KOPT-K1 (cell line): Measurements from ENCODE around the gene PCYOX1L.

Source experiments
- H3K27ac ChIP-seq: fragments of 200-600 bp; sonication (generic); 2 replicates; pipeline ENCODE4 v1.5.1; 2016; ENCODE audit warnings: antibody characterized with exemption, mild to moderate bottlenecking, low read depth, low read length; ENCODE audit not compliant: poor library complexity, severe bottlenecking
- H3K36me3 ChIP-seq: fragments of 200-600 bp; sonication (generic); 2 replicates; pipeline ENCODE4 v1.5.1; 2017; ENCODE audit warnings: antibody characterized with exemption, mild to moderate bottlenecking, low read length, moderate library complexity; ENCODE audit not compliant: insufficient read depth
- H3K9me3 ChIP-seq: fragments of 200-600 bp; sonication (generic); 2 replicates; pipeline ENCODE4 v1.5.1; 2017; ENCODE audit warnings: antibody characterized with exemption, low read length, mild to moderate bottlenecking; ENCODE audit not compliant: insufficient read depth, poor library complexity, severe bottlenecking

Gene PCYOX1L, protein sequence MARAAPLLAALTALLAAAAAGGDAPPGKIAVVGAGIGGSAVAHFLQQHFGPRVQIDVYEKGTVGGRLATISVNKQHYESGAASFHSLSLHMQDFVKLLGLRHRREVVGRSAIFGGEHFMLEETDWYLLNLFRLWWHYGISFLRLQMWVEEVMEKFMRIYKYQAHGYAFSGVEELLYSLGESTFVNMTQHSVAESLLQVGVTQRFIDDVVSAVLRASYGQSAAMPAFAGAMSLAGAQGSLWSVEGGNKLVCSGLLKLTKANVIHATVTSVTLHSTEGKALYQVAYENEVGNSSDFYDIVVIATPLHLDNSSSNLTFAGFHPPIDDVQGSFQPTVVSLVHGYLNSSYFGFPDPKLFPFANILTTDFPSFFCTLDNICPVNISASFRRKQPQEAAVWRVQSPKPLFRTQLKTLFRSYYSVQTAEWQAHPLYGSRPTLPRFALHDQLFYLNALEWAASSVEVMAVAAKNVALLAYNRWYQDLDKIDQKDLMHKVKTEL

DNA sequence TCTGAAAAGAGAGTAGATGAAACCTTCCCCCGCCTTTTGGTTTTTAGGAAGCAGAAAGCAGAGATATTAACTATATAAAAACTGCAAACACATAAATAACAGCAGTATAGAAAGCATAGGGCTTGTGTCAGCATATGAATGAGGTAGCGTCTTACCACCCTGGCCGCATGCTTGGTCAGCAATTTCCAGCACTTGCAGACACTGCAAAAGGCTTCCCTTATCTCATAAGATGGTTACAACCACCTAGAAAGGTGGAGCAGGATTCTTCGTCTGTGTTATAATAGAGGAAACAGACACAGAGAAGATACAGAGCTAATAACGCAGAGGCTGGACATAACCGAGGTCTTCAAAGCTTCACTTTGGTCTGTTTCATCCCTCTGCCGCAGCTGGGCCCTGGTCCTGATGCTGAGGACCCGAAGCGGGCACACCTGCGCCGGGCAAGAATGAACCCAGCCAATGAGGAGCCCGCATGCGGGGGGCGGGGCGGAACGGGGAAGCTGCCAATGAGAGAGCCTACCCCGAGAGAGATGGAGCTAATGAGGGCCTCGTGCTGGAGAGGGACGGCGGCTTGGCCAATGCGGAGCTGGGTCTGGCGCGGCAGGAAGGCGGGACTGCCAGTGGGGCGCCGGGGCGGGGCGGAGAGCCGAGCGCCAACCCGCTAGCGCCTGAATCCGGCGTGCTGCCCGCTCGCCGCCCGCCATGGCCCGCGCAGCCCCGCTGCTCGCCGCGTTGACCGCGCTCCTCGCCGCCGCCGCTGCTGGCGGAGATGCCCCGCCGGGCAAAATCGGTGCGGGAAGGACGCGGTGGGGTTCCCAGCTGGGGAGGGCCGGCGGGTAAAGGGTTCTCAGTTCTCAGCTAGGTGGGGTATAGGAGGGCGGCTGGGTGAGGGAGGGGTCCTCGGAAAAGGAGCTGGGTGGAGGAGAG is at the start of gene PCYOX1L:
TSS of gene PCYOX1L (plus strand) at position 677 of the 924 bp plus-strand sequence. CDS start at position 700, 23 bp downstream.
- peaks cover 32% of the 10 kb centered on the region for H3K36me3 ChIP-seq
- H3K9me3 ChIP-seq: no peaks in the 10 kb centered on the region
- H3K27ac ChIP-seq: peak within 1 kb of the TSS; percentile 60

- no peaks in the 10 kb centered on the region for H3K36me3 ChIP-seq
- no peak overlapping the region for H3K27ac ChIP-seq
- no peaks in the 10 kb centered on the region for H3K9me3 ChIP-seq
These were observed 48.5 kb upstream of the PCYOX1L start for GRCh38 chr5:149309354-149309753.

DNA sequence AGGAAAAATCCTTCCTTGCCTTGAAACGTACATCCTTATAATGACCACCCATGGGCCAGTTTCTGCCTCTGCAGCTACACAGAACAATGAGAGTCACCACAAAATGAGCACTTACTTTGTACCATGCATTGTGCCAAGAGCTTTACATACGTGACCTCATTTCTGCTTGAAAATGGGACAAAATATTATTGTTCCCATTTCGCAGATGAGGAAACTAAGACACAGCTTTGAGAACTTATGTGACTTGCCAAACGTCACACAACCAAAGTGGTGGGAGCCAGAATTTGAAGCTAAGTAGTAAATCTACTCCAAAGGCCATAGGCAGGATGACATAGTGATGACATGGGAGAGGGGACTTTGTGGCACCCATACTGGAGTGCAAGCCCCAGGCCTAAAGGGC is 47.4 kb upstream of the PCYOX1L start:
- Histone ChIP-seq H3K27ac (no peak overlapping the region), H3K9me3 (no peaks in the 10 kb centered on the region), H3K36me3 (no peaks in the 10 kb centered on the region)

DNA sequence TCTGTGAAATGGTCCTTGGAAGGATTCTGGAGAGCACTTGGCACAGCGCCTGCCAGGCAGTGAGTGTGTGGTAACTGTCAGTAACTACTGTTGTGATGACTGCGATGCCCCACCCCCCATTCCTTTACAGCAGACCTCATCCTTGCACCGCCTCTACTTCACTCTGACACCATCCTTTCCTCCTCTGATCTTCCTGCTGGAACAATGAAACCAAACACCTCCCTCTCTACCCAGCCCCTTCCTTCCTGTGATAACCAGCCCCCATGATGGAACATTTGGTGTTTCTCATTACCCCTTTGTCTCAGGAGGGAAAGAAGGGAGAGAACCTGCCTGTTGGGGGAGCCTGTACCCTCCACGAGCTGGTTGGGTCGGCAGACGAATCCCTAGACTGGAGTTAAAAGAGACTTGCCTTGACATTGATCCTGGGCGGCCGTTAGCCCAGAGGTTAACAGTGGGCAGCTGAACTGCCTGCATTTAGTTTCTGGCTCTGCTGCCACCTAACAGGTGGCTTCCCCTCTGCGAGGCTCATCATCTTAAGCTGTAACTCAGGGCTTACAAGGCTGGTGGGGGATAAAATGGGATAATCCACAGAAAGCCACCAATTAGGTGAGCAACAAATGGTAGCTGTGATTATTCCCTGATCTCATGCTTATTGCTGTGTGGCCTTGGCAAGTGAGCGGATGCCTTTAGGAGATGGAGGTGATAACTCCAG is 46.7 kb upstream of the PCYOX1L start:
- Histone ChIP-seq H3K36me3 (no peaks in the 10 kb centered on the region), H3K9me3 (no peaks in the 10 kb centered on the region), H3K27ac (no peak overlapping the region)

DNA sequence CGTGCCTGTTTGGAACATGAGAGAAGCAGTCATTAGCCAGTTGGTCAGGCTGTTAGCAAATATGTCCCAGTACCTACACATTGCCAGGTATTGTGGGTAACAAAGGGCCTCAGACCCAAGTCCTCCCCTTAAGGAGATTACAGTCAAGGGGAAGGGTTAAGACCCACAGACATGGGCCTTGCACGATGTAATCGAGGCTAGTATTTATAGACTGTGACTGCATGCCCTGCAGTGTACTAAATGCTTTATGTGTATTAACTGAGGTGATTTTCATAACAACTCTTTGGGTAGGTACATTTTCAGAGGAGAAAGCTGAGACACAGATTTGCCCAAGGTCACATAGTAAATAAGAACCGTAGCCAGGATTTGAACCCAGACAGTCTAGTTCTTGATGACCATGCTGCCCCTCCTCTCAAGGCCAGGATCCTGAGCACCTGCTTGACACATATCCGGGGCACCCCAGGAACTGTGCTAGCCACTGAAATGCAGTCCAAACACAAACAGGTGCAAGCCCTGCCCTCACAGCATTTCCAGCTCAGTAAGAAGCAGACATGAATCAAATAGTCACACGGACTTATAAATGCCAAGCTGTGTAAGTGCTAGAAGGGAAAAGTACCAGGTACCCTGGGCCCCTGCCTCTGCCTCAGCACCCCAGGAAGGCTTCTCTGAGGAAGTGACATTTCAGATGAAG is 44.5 kb upstream of the PCYOX1L start:
- Histone ChIP-seq H3K36me3 (no peaks in the 10 kb centered on the region), H3K9me3 (no peaks in the 10 kb centered on the region), H3K27ac (no peak overlapping the region)

GRCh38 chr5:149314571-149315111 is 43.2 kb upstream of the PCYOX1L start:
- Histone ChIP-seq H3K9me3 (no peaks in the 10 kb centered on the region), H3K36me3 (no peaks in the 10 kb centered on the region), H3K27ac (no peak overlapping the region)

DNA sequence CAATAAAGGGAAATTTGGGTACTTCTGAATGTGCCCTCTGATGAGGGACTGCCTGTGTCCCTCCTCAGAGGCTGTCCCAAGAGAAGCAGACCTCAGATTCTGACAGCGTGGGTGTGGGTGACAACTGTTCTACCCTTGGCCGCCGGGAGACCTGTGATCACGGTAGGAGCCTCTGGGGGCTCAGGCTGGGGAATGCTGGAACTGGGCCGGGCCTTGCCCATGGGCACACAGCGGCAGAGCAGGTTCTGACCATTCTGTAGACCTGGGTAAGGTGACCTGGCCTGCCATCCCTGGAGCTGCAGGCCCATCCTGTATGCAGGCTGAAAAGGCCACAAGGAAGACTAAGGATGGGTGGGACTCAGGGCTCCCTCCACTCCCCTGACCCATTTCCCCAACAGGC is 42.1 kb upstream of the PCYOX1L start:
- Histone ChIP-seq H3K27ac (no peak overlapping the region), H3K9me3 (no peaks in the 10 kb centered on the region), H3K36me3 (no peaks in the 10 kb centered on the region)

- Histone ChIP-seq H3K36me3 (no peaks in the 10 kb centered on the region), H3K27ac (no peak overlapping the region), H3K9me3 (no peaks in the 10 kb centered on the region)
These were observed 40.4 kb upstream of the PCYOX1L start for GRCh38 chr5:149317281-149318048.

DNA sequence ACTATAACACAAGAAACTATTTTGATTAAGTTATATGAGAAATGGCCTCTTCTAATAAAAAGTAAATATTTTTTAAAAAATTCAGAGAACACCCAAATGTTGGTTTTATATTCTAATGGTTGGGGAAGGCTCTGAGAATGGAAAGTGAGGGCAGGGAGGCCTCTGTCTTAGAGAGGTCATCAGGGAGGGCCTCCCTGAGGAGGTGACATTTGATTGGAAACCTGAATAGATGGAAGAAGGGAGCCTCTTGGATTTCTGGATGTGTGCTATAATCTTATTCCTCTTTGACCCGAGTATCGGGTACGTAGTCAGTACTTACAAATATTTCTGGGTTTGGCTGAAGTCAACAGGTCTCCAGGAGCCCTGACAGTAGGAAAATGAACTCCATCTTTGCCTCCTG is 38.7 kb upstream of the PCYOX1L start:
- no peak overlapping the region for H3K27ac ChIP-seq
- no peaks in the 10 kb centered on the region for H3K9me3 ChIP-seq
- H3K36me3 ChIP-seq: no peaks in the 10 kb centered on the region

- Histone ChIP-seq H3K27ac (no peak overlapping the region), H3K9me3 (no peaks in the 10 kb centered on the region), H3K36me3 (no peaks in the 10 kb centered on the region)
These were observed 37.0 kb upstream of the PCYOX1L start for GRCh38 chr5:149320791-149321330.

DNA sequence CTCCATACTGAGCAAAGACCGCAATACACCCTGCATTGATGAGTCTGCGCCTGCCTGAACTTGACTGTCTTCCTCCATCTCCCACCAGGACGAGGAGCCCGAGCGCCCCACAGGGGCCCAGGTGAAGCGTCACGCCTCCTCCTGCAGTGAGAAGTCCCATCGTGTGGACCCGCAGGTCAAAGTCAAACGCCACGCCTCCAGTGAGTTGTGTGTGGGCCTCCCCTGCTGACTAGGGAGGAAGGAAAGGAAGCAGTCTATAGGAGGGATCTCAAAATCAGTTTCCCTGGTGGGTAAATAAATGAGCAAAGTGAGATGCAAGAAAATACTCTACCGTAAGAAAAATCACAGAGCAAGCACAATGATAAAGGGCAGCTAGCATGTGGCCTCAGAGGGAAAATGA is 35.3 kb upstream of the PCYOX1L start:
- peaks cover 4% of the 10 kb centered on the region for H3K9me3 ChIP-seq
- no peak overlapping the region for H3K27ac ChIP-seq
- no peaks in the 10 kb centered on the region for H3K36me3 ChIP-seq

GRCh38 chr5:149323210-149323609 is 34.6 kb upstream of the PCYOX1L start:
- Histone ChIP-seq H3K27ac (no peak overlapping the region), H3K9me3 (peaks cover 4% of the 10 kb centered on the region), H3K36me3 (no peaks in the 10 kb centered on the region)

DNA sequence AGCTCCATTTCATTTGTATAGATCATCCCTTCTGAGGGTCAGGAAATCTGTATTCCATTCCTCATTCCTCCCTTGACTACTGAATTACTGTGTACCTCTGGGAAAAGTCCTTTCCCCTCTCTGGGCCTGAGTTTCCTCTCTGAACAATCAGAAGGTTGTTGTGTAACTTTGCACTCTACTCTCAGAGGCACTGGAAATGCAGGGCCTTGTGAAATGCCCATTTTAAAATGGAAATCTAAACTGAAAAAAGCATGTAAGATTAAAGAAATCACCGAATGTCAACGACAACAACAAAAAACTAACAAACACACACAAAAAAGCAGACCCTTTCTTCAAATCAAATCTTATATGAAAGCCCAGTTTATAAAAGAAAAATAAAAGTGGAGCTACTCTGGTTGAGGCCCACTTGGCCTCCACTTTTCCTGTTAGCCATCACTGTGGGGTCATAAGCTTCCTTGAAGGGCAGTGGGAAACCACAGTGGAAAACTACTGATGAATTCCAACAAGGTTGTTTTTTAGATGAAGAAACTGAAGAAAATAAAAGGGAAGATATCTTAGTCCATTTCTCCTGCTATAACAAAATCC is 34.1 kb upstream of the PCYOX1L start:
- no peaks in the 10 kb centered on the region for H3K36me3 ChIP-seq
- no peak overlapping the region for H3K27ac ChIP-seq
- peaks cover 4% of the 10 kb centered on the region for H3K9me3 ChIP-seq
